HEK293 (cell line): ENCODE measurements around the gene AQP12A.

Experiments
- CTCF ChIA-PET: fragments of 350-600 bp; formaldehyde crosslinking; extraction: SDS; loops from one replicate; lab custom pipeline; 2021; ENCODE audit warnings: antibody characterized with exemption; lab: Yijun Ruan, JAX
- POLR2A ChIA-PET: fragments of 300-600 bp; formaldehyde crosslinking; extraction: SDS; loops from one replicate; lab custom pipeline; 2020; ENCODE audit warnings: antibody characterized with exemption, inconsistent platforms; lab: Yijun Ruan, JAX
- H3K27ac ChIP-seq: fragments of 200-500 bp; sonication (Bioruptor generic); 2 replicates; pipeline ENCODE4 v1.5.1; 2014; ENCODE audit warnings: low read depth, low read length, control low read depth, inconsistent platforms; ENCODE audit errors: extremely low read depth
- H3K36me3 ChIP-seq, 2 experiments: fragments of 200-500 bp in 1 of 2; sonication (Bioruptor generic) in 1 of 2; 1 replicate in 1 of 2; 2 replicates in 1 of 2; pipeline ENCODE4 v1.5.1; 2014 to 2017; ENCODE audit warnings: inconsistent platforms in 2 of 2, low read length in 2 of 2; ENCODE audit not compliant: control insufficient read depth in 2 of 2, insufficient read depth in 1 of 2
- H3K4me1 ChIP-seq: fragments of 200-500 bp; sonication (Bioruptor generic); 2 replicates; pipeline ENCODE4 v1.5.1; 2014; ENCODE audit warnings: mild to moderate bottlenecking, low read length, inconsistent platforms; ENCODE audit not compliant: control insufficient read depth, insufficient read depth
- H3K4me3 ChIP-seq: 2 replicates; pipeline ENCODE4 v1.5.1; 2011; ENCODE audit warnings: low read depth, mild to moderate bottlenecking, control low read depth, low read length, moderate library complexity
- H3K9me3 ChIP-seq: fragments of 200-500 bp; sonication (Bioruptor generic); 2 replicates; pipeline ENCODE4 v1.5.1; 2014; ENCODE audit warnings: low read depth, low read length, inconsistent platforms; ENCODE audit not compliant: control insufficient read depth, insufficient read depth
- BCL11B ChIP-seq: fragments of 450-650 bp; formaldehyde crosslinking; IDR thresholded peaks from 2 replicates; pipeline ENCODE4 v1.5.1; 2016; ENCODE audit warnings: low read depth, missing biosample characterization, missing genetic modification characterization
- EGR2 ChIP-seq: fragments of 450-650 bp; formaldehyde crosslinking; IDR thresholded peaks from 2 replicates; pipeline ENCODE4 v1.5.1; 2016; ENCODE audit warnings: low read depth, missing biosample characterization, missing genetic modification characterization
- HOXD13 ChIP-seq: sonication (generic); formaldehyde crosslinking; IDR thresholded peaks from 2 replicates; pipeline ENCODE4 v1.8.0; 2022; ENCODE audit warnings: missing genetic modification reagents, borderline replicate concordance
- KLF8 ChIP-seq: fragments of 450-650 bp; formaldehyde crosslinking; IDR thresholded peaks from 2 replicates; pipeline ENCODE4 v1.5.1; 2016; ENCODE audit warnings: missing biosample characterization, missing genetic modification characterization
- SP2 ChIP-seq: fragments of 450-650 bp; formaldehyde crosslinking; IDR thresholded peaks from 2 replicates; pipeline ENCODE4 v1.5.1; 2016; ENCODE audit warnings: missing biosample characterization, missing genetic modification characterization
- TCF7L2 ChIP-seq: IDR thresholded peaks from 2 replicates; pipeline ENCODE4 v1.6.1; 2011; ENCODE audit warnings: low read depth, mild to moderate bottlenecking, inconsistent platforms, low read length, moderate library complexity, borderline replicate concordance
- WT1 ChIP-seq: fragments of 450-650 bp; formaldehyde crosslinking; IDR thresholded peaks from 2 replicates; pipeline ENCODE4 v1.5.1; 2016; ENCODE audit warnings: missing biosample characterization, missing genetic modification characterization
- ZBTB17 ChIP-seq: fragments of 450-650 bp; formaldehyde crosslinking; IDR thresholded peaks from 2 replicates; pipeline ENCODE4 v1.5.1; 2016; ENCODE audit warnings: missing biosample characterization, missing genetic modification characterization
- ZBTB21 ChIP-seq: fragments of 450-650 bp; formaldehyde crosslinking; IDR thresholded peaks from 2 replicates; pipeline ENCODE4 v1.5.1; 2017; ENCODE audit warnings: missing biosample characterization, missing genetic modification characterization
- ZIC2 ChIP-seq: fragments of 450-650 bp; formaldehyde crosslinking; IDR thresholded peaks from 2 replicates; pipeline ENCODE4 v1.5.1; 2016; ENCODE audit warnings: missing biosample characterization, missing genetic modification characterization
- ZNF311 ChIP-seq: fragments of 450-650 bp; formaldehyde crosslinking; IDR thresholded peaks from 2 replicates; pipeline ENCODE4 v1.5.1; 2017; ENCODE audit warnings: missing biosample characterization, missing genetic modification characterization, borderline replicate concordance
- ZNF366 ChIP-seq: fragments of 450-650 bp; formaldehyde crosslinking; conservative IDR thresholded peaks from 2 replicates; pipeline ENCODE4 v1.5.1; 2016; ENCODE audit warnings: missing biosample characterization, missing genetic modification characterization
- ZNF37A ChIP-seq: fragments of 450-650 bp; IDR thresholded peaks from 2 replicates; pipeline ENCODE4 v1.5.1; 2018; ENCODE audit warnings: missing biosample characterization, missing genetic modification characterization
- ZNF544 ChIP-seq: fragments of 450-650 bp; formaldehyde crosslinking; IDR thresholded peaks from 2 replicates; pipeline ENCODE4 v1.5.0; 2017; ENCODE audit warnings: missing biosample characterization, missing genetic modification characterization
- ZNF596 ChIP-seq: fragments of 450-650 bp; IDR thresholded peaks from 2 replicates; pipeline ENCODE4 v1.5.0; 2018; ENCODE audit warnings: missing biosample characterization, mild to moderate bottlenecking, missing genetic modification characterization, moderate library complexity
- ZNF600 ChIP-seq: fragments of 450-650 bp; formaldehyde crosslinking; IDR thresholded peaks from 2 replicates; pipeline ENCODE4 v1.5.1; 2016; ENCODE audit warnings: missing biosample characterization, missing genetic modification characterization
- ZNF623 ChIP-seq: fragments of 450-650 bp; formaldehyde crosslinking; IDR thresholded peaks from 2 replicates; pipeline ENCODE4 v1.5.1; 2016; ENCODE audit warnings: missing biosample characterization, missing genetic modification characterization
- ZNF626 ChIP-seq: fragments of 450-650 bp; sonication (Bioruptor Pico); formaldehyde crosslinking; IDR thresholded peaks from 2 replicates; pipeline ENCODE4 v1.5.1; 2018; ENCODE audit warnings: missing biosample characterization, missing genetic modification characterization, inconsistent platforms
- ZNF677 ChIP-seq: fragments of 450-650 bp; IDR thresholded peaks from 2 replicates; pipeline ENCODE4 v1.5.0; 2018; ENCODE audit warnings: missing biosample characterization, mild to moderate bottlenecking, missing genetic modification characterization, moderate library complexity
- ZNF704 ChIP-seq: fragments of 450-650 bp; formaldehyde crosslinking; IDR thresholded peaks from 2 replicates; pipeline ENCODE4 v1.5.1; 2016; ENCODE audit warnings: missing biosample characterization, missing genetic modification characterization
- ZNF777 ChIP-seq: fragments of 450-650 bp; formaldehyde crosslinking; IDR thresholded peaks from 2 replicates; pipeline ENCODE4 v1.5.1; 2017; ENCODE audit warnings: missing biosample characterization, missing genetic modification characterization, borderline replicate concordance
- ZNF837 ChIP-seq: fragments of 450-650 bp; formaldehyde crosslinking; IDR thresholded peaks from 2 replicates; pipeline ENCODE4 v1.5.1; 2016; ENCODE audit warnings: missing biosample characterization, missing genetic modification characterization
- ZSCAN16 ChIP-seq: fragments of 450-650 bp; formaldehyde crosslinking; IDR thresholded peaks from 2 replicates; pipeline ENCODE4 v1.5.1; 2016; ENCODE audit warnings: missing biosample characterization, missing genetic modification characterization
- ZSCAN23 ChIP-seq: fragments of 450-650 bp; formaldehyde crosslinking; IDR thresholded peaks from 2 replicates; pipeline ENCODE4 v1.5.1; 2016; ENCODE audit warnings: missing biosample characterization, missing genetic modification characterization
- TF ChIP-seq, protein P1 (sequence below): fragments of 450-650 bp; formaldehyde crosslinking; IDR thresholded peaks from 2 replicates; pipeline ENCODE4 v1.5.1; 2016; ENCODE audit warnings: missing biosample characterization, missing genetic modification characterization
- TF ChIP-seq, protein P2 (sequence below): fragments of 450-650 bp; formaldehyde crosslinking; IDR thresholded peaks from 2 replicates; pipeline ENCODE4 v1.5.1; 2017; ENCODE audit warnings: missing biosample characterization, missing genetic modification characterization

Gene AQP12A

DNA sequence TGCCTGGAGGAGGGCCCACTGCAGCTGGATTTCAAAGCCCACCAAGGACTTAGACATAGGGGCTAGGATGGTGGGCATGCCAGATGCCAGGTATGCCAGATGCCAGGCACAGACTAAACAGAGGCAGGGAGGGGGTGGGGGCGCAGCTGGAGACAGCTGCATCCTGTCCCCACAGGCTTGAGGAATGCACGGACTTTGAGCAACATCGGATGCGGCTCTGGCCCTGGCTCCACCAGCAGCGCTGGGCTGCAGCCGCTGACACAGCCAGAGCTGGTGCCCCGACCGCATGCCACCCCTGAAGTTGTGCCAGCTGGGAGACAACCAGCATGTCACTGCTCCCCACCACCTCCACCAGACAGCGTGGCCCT is 39.5 kb downstream of the AQP12A start:
- Histone ChIP-seq H3K36me3 (peaks cover 0 to 14% of the 10 kb centered on the region in 2 experiments; a peak in 2 of 3 replicates), H3K9me3 (no peaks in the 10 kb centered on the region)
- POLR2A ChIA-PET, result no interaction called here

GRCh38 chr2:240732184-240732583 is 40.5 kb downstream of the AQP12A start:
- ChIA-PET POLR2A (no interaction called here), CTCF (no interaction called here)
- Histone ChIP-seq H3K9me3 (no peaks in the 10 kb centered on the region), H3K4me1 (no peaks in the 10 kb centered on the region), H3K4me3 (no peak overlapping the region), H3K27ac (no peak overlapping the region), H3K36me3 (peaks cover 0 to 18% of the 10 kb centered on the region in 2 experiments; a peak in 2 of 3 replicates)
- TF ChIP-seq ZBTB17 (tag by site-specific recombination) (no peak), WT1 (tag by site-specific recombination) (peak; percentile 78), ZIC2 (tag by site-specific recombination) (no peak), SP2 (tag by site-specific recombination) (no peak), EGR2 (no peak), ZNF366 (tag by site-specific recombination) (peak; percentile 80), ZNF626 (tag by site-specific recombination) (no peak)
- TF ChIP-seq, protein P1, sequence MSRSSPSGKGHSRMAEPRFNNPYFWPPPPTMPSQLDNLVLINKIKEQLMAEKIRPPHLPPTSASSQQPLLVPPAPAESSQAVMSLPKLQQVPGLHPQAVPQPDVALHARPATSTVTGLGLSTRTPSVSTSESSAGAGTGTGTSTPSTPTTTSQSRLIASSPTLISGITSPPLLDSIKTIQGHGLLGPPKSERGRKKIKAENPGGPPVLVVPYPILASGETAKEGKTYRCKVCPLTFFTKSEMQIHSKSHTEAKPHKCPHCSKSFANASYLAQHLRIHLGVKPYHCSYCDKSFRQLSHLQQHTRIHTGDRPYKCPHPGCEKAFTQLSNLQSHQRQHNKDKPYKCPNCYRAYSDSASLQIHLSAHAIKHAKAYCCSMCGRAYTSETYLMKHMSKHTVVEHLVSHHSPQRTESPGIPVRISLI (tag by site-specific recombination), result no peak
- TF ChIP-seq, protein P2, sequence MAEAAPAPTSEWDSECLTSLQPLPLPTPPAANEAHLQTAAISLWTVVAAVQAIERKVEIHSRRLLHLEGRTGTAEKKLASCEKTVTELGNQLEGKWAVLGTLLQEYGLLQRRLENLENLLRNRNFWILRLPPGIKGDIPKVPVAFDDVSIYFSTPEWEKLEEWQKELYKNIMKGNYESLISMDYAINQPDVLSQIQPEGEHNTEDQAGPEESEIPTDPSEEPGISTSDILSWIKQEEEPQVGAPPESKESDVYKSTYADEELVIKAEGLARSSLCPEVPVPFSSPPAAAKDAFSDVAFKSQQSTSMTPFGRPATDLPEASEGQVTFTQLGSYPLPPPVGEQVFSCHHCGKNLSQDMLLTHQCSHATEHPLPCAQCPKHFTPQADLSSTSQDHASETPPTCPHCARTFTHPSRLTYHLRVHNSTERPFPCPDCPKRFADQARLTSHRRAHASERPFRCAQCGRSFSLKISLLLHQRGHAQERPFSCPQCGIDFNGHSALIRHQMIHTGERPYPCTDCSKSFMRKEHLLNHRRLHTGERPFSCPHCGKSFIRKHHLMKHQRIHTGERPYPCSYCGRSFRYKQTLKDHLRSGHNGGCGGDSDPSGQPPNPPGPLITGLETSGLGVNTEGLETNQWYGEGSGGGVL (tag by site-specific recombination), result peak; percentile 19; the same call in 1 of the 2 replicates

More for the DNA sequence above, 39.5 kb downstream of the AQP12A start:
- TF ChIP-seq ZNF623 (no peak), HOXD13 (no peak), ZNF600 (no peak), BCL11B (no peak), ZNF366 (tag by site-specific recombination) (no peak), ZNF596 (tag by site-specific recombination) (no peak), ZNF677 (tag by site-specific recombination) (no peak), WT1 (tag by site-specific recombination) (no peak), KLF8 (tag by site-specific recombination) (no peak), ZNF311 (tag by site-specific recombination) (no peak), ZNF777 (no peak), ZSCAN16 (tag by site-specific recombination) (no peak), ZNF37A (tag by site-specific recombination) (no peak), ZNF704 (tag by site-specific recombination) (no peak), ZNF837 (tag by site-specific recombination) (no peak), ZSCAN23 (tag by site-specific recombination) (no peak), ZIC2 (tag by site-specific recombination) (no peak), ZBTB21 (no peak), ZNF544 (tag by site-specific recombination) (no peak), TCF7L2 (no peak)
- H3K4me1 ChIP-seq, result no peaks in the 10 kb centered on the region
- CTCF ChIA-PET, result interaction anchor here (1.1 kb wide), 1 partner anchor 109 kb away, joined by 3 read pairs; no protein-coding TSS in a partner anchor
- no peak overlapping the region for H3K4me3 ChIP-seq
- H3K27ac ChIP-seq, result no peak overlapping the region
